Suppressor macrophage (primary cell): ENCODE measurements around the gene ASIC3.
"Not testable (repeated sequence)": the region's sequence is repeated elsewhere in the genome, so short reads cannot be mapped to it uniquely, and the experiment has no call there.

Experiments
- DNase-seq, 4 experiments: peaks; one replicate each; pipeline ENCODE4 v3.0.0-alpha.2; 2020 to 2022

The ASIC3 gene

DNA sequence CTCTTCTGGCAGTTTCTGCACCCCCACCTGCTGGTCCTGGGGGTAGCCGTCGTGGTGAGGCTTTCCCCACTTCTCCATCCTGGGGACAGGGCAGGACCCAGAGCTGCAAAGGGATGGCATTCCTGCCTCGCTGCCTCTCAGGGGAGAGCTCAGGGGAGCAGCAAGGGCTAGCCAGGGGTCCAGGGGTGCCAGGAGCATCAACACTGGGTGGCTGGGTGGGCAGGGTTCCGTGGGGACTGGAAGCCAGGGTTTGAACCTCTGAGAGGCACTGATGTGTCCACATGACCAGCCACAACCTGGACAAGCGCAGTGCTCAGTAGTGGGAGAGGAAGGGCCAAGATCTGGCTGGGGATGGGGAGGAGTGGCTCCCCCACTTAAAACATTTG is 14.5 kb upstream of the ASIC3 start:
- no peak for DNase-seq

DNA sequence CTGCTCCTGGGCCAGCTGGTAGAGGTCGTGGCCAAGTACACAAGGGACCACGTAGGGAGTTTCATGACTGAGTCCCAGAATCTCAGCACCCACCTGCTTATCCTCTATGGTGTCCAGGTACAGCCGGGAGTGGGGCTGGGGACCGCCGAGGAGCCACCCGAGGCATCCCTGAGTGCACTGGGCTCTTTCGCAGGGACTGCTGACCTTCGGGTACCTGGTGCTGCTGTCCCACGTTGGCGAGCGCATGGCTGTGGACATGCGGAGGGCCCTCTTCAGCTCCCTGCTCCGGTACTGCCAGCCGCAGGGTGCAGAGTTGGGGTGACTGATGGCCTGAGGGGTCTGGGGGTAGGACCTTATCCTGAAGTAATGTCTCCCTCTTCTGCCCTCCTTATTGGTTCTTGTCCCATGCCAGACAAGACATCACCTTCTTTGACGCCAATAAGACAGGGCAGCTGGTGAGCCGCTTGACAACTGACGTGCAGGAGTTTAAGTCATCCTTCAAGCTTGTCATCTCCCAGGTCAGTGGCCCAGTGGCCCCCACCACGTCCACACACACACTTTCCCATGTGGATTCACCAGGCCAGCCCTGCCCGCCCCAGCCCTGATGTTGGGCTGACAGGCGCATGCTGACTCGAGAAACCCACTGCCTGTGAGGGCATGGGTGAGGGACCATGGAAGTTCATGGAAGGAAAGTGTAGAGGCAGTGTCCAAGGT is 13.9 kb upstream of the ASIC3 start:
- DNase-seq, result no peak

DNA sequence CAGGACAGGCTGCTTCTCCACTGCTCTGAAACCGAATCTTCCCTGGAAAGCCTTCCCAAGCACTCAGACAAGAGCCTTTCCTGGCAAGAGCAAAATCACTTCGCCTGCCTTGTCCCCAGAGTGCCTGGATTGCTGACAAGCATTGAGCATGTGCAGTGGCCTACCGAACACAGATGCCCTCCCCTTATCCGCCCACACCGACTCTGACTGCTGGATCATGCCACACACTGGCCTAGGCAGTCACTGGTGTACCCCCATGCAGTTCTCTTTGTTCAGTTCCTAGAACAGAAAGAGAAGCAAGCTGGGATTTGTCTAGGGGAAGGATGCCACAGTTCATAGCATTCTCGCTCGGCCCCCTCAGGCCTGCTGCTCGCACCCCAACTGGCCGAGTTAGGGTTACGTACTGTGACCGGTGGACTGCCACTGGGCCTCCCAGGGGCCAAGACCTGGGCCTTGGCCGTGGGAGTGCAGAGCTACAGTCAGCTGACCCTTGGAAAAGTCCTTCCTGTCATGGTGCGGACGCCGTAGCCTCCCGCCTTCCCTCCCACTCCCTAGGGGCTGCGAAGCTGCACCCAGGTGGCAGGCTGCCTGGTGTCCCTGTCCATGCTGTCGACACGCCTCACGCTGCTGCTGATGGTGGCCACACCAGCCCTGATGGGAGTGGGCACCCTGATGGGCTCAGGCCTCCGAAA is 13.2 kb upstream of the ASIC3 start:
- peak; percentile 75 to 88 (median 86) for DNase-seq

DNA sequence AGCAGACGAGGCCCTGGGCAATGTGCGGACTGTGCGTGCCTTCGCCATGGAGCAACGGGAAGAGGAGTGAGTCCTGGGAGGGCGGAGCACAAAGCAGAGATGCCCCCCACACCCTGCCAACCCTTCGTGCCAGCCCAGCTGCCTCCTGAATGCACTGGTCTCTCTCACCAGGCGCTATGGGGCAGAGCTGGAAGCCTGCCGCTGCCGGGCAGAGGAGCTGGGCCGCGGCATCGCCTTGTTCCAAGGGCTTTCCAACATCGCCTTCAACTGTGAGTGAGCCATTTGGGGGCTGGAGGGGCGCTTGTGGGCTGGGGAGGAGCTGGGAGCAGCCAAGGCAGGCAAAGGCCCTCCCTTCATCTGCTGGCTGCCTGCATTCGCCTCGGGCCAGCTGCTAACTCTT is 12.4 kb upstream of the ASIC3 start:
- DNase-seq, result no peak

DNA sequence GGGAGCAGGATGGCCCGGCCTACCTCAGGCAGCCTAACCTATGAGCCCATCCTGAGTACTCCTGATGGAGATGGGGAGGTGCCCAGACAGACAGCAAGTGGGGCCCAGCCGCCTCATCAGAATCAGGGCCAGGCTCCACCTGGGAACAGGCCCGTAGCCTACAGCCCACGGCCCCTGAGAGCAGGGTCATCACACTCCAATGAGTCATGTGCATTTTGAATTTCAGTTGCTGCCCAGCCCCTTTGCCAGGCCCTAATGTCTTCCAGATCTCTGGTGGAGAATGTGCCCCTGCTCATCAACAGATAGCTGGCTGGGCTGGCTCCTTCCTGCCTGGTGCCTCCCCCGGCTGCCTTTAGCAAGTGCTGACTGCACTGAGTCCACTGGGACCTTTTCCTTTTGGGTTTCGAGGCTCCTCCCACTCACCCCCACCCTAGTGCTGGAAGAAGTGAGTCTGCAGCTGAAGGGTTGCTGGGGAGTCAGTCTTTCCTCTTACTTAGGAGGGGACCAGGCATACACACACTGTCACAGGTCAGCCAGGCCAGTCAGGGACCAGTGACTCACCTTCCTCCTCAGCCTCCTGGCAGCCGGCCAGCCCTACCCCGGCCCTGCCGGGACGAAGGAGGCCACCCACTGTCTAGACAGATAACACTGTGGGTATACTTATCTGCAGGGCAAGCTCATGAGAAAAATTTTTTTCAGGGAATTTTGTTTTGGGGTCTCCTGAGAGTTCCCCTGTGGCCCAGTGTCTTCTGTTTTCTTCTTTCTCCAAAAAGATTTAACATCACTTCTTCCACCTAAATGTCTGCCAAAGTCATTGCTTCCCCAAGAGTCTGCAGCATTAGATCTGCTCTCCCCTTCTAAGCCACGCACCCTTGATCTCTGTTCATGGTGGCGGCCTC is 9.1 kb upstream of the ASIC3 start:
- peak; percentile 91 to 97 (median 96) for DNase-seq

DNA sequence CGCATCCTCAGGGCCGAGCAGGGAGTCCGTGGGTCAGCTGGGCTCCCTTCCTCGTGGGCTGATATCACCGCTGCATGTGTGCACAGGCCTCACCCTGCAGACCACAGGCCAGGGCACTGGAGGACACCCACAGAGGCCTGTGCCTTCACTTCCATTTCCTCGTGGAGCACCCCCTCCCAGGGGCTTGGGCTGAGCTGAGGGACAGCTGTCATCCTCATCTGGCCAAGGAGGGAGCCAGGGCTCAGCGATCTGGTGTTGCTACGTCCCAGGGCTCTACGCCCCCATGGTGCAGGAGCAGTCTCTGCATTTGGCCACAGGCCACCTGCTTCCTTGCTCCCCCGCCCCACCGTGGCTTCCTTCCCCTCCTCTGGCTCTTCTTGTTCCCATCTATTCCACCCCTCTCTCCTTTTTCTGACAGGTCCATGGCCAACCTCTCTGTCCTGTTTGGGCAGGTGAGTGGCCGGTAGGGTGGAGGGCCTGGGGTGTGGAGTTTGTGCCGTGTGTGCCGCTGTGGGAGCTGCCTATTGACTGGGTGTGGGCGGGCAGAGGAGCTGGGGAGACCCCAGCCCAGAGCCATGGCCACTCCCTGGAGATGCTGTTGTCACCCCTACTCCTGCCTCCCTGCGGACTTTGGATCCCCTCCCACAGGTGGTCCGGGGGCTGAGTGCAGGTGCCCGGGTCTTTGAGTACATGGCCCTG is 8.3 kb upstream of the ASIC3 start:
- DNase-seq, result peak; percentile 63 to 85 (median 76)

DNA sequence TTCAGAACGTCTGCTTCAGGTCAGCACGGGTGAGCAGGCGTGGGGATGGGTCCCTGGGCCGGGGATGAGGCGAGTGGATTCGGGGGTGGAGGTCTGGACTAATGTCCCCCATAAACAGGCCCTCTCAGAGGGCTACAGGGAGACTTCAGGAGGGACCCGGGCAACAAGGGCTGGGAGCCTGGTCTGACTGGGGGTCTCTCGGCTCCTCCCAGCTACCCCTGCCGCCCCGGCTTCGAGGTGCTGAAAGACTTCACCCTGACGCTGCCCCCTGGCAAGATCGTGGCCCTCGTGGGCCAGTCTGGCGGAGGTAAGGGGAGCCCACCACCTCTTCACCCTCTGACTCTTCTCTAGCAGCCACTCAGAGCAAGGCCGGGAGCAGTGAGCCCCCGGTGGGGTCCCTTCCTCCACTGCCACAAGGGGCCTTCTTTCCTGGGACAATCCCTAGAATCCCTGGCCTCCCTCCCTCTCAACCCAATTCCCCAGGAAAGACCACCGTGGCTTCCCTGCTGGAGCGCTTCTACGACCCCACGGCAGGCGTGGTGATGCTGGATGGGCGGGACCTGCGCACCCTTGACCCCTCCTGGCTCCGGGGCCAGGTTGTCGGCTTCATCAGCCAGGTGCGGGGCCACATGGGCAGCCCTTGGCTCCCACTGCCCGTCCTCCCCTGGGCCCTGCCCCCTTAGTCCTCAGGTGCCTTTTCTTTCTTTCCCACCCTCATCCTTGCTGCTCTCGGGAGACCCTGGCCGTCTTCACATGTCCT is 7.5 kb upstream of the ASIC3 start:
- no peak for DNase-seq

DNA sequence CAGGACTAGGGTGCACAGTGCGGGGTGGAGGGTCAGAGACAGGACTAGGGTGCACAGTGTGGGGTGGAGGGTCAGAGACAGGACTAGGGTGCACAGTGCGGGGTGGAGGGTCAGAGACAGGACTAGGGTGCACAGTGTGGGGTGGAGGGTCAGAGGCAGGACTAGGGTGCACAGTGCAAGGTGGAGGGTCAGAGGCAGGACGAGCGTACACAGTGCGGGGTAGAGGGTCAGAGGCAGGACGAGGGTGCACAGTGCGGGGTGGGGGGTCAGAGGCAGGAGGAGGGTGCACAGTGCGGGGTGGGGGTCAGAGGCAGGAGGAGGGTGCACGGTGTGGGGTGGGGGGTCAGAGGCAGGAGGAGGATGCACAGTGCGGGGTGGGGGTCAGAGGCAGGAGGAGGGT is 4.9 kb upstream of the ASIC3 start:
- not testable (repeated sequence) for DNase-seq

DNA sequence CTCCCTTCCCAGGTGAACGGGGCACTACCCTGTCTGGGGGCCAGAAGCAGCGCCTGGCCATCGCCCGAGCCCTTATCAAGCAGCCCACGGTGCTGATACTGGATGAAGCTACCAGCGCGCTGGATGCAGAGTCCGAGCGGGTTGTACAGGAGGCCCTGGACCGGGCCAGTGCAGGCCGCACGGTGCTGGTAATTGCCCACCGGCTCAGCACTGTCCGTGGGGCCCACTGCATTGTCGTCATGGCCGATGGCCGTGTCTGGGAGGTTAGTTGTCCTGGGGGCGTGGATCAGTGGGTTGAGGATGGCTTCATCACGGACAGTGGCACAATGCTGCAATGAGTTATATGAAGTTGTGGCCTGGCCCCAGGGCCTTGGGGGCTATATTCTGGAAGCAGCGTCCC is 4.4 kb upstream of the ASIC3 start:
- DNase-seq, result no peak

DNA sequence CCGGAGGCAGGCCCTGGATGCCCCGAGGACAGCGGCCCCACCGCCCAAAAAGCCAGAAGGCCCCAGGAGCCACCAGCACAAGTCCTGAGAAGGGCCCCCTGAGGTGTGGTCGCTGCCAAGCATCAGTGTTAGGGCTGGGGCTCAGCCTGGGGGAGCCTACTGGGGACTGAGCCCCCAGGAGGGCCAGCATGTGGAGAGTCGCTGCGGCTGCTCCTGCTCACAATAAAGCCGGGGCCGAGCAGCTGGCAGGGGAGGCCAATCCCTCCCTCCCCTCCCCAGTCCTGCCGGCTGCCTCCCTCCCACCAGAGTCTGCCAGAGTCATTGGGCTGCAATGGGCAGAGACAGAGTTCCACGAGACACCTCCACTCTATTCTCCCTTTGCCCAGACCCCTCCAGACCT is 3.1 kb upstream of the ASIC3 start:
- DNase-seq, result no peak

DNA sequence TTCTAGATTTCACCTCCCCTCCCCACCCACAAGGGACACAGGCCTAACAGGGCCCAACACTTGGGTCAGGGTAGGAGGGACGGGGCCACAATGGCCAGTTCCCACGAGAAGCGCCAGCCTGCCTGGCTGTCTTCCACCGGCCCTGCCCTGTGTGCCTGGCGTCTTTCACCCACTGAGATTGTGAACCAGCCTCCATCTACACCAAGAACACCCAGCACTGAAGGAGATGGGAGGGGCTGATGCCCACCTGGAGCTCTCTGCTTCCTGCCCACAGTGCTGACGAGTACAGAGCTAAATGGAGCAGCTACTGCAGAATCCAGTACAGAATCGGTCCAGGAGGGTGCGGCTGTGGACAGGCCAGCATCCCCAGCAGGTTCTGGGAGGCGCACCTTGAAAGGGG is 2.4 kb upstream of the ASIC3 start:
- DNase-seq, result no peak

DNA sequence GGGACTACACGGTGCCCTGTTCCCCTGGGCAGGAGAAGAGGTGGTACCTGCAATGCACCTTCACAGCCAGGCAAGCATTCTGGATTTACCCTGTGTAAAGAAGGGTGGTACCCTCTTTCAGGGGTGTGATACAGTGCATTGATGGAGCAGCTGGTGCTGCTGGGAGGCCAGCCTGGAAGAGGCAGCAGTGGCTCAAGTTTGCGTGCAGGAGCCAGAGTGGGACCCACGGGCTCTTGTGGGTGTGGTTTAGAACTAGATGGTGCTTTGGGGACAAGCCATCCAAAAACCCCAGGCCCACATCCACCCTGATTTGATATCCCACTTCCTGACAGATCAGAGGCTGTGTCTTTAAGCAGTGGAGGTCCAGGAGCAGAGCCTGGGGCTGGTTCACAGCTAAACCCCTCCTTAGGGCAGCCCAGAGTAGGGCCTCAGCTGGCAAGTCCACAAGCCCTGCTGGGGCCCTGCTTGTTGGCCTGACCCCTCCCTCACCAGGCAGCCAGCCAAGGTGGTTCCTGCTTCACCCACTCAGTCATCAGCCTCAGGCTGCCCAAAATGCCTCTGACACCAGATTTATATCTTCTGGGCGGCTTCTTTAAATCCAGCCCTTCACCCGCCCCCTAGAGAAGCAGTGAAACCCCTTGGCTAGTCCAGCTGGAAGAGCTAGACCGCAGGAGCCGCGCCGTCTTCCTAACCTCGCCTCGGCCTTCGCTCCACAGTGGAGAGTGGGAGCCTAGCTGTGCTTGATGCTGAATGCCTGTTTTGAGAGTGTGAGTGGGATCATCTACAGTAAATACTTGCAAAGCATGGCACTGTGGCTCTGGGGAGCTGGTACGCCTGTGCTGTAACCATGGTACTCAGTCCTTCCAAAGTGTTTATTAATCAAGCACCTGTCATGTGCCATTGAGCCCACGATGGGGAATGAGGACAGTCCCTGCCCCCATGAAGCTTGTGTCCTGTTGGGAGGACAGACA is 1.4 kb upstream of the ASIC3 start:
- peak; percentile 29 to 59 (median 42) for DNase-seq

DNA sequence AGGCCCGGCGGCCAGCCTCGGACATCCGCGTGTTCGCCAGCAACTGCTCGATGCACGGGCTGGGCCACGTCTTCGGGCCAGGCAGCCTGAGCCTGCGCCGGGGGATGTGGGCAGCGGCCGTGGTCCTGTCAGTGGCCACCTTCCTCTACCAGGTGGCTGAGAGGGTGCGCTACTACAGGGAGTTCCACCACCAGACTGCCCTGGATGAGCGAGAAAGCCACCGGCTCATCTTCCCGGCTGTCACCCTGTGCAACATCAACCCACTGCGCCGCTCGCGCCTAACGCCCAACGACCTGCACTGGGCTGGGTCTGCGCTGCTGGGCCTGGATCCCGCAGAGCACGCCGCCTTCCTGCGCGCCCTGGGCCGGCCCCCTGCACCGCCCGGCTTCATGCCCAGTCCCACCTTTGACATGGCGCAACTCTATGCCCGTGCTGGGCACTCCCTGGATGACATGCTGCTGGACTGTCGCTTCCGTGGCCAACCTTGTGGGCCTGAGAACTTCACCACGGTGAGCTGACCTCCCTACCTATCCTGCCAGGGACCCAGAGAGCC is 656 bp downstream of the ASIC3 start:
- no peak for DNase-seq

DNA sequence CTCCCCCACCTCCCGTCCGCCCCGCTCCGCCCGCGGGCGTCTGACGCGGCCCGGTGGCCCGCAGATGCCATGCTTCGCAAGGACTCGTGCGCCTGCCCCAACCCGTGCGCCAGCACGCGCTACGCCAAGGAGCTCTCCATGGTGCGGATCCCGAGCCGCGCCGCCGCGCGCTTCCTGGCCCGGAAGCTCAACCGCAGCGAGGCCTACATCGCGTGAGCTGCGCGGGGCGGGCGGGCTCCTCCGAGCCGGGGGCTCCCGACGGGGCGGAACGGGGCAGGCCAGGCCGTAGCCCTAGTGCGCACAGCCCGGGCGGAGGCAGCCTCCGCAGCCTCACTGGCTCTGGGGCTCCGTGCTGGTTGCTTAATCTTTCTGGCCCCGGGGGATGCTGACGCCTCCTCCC is 2.8 kb downstream of the ASIC3 start:
- DNase-seq, result peak; percentile 71 to 88 (median 78)

DNA sequence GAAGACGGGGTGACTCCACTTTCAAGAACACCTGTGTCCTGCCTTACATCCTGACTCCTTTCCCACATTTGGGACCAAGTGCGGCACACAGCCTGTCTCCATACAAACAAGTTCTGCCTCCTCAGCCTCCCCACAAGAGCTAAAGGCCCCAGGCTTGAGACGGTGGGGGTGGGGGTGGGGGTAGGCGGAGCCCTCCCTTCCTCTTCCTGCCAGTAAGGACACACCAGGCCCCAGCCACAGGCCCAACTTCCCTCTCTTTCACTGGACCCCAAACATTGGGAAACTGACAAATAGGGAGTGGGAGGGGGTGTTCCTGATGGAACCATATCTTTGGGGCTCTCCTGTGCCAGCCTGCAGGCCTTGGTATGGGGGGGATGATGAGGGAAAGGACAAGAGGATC is 4.8 kb downstream of the ASIC3 start:
- peak; percentile 44 to 77 (median 64) for DNase-seq

DNA sequence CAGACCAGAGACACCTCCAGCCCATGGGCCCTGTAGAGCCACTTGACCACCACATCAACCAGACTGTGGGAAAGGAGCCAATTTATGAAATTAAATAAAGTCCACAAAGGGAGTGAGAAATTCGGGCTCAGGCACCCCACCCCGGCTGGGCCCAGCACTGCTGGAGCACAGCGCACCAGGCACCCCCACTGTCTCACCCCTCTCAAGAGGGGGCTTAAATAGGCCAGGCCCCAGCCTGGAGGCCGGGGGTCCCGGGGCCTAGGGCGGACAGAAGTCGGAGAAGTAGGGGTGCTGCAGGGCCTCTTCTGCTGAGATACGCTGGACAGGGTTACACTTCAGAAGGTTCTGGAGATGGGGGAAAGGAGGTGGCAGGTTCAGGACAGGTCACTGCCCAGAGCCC is 5.4 kb downstream of the ASIC3 start:
- no peak for DNase-seq

DNA sequence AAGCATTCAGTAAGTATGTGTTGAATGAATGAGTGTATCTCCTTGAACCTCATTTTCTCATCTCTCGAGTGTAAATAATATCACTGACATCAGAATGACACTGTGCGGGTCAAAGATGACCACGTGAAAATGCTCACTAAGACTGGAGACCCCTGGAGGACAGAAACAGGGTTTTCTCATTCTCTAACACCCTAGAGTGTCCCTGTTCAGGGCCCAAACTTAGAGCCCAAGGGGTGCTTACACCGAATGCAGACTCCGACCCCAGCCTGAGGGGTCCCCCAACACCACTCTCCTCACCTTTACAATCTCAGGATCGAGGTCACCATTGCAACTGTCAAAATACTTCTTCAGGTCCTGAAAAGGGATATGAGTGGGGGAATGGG is 7.9 kb downstream of the ASIC3 start:
- no peak for DNase-seq

DNA sequence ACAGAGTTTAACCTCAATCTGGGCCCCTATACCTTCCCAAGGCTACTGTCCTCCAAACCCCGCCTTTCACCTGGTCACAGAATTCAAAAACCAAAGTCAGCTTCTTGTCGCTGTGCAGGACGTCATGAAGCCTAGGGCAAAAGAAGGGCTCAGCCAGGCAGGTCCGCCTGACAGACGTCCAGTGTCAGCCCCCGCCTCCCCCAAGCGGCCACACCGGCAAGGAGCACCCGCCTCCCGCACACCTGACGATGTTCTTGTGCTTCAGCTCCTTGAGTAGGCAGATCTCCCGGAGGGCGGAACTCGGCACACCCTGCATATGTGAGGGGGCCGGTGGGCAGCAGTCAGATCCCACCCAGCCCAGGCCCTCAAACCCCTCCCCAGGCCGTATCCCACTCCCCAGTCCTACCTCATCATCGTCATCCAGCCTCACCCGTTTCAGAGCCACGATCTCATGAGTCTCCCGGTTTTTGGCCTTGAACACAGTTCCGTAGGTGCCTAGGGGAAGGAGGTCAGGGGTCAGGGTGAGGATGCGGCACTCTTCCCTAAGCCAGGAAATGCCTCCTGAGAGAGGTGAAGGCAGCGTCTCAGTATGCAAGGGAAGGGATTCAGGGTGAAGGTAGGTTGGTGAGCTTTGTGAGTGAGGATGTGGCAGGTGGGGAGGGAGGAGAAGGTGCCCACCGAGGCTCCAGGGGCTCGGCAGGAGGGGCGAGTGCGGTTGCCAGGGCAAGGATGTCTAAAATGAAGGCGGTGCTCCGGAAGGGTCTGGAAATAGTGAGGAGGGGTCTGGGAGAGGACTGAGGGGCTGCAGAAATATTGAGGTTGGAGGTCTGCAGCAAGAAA is 8.6 kb downstream of the ASIC3 start:
- no peak for DNase-seq

DNA sequence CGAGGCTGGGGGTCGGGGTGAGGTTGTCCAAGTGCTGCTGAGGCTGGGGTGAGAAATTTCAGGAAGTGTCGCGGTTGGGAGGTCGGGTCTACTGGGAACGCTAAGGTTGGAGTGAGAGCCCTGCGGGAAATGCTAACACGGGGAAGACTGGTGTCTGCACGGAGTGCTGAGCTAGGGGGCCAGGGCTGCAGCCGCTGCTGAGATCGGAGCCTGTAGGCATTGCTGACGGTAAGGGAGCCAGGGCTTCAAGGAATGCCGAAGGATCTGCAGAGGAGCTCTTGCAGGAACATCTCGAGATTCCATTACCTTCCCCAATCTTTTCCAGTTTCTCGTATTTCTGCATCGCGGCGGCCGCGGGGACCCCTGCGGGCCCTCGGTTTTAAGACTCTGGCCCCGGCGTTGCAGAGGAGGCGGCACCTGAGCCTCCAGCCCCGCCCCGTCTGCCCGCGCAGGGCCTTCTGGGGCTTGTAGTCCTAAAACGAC is 9.2 kb downstream of the ASIC3 start, which contains the start of gene CDK5:
CDK5 (minus strand) TSS at position 392 of the 483 bp plus-strand sequence; CDS start at position 343, 49 bp downstream.
- peak in 3 of 4 experiments; percentile 37 to 56 (median 40) for DNase-seq
